HG03442 (cell line): ENCODE measurements around the gene GALM.
"Not testable (repeated sequence)": the region's sequence is repeated elsewhere in the genome, so short reads cannot be mapped to it uniquely, and the experiment has no call there.

Experiments used
- ATAC-seq: cut with Tn5 transposase; IDR thresholded peaks from one replicate; pipeline ENCODE4 v1.9.1; 2021; ENCODE audit warnings: mild to moderate bottlenecking, moderate library complexity; ENCODE audit not compliant: unreplicated experiment

Gene GALM

DNA sequence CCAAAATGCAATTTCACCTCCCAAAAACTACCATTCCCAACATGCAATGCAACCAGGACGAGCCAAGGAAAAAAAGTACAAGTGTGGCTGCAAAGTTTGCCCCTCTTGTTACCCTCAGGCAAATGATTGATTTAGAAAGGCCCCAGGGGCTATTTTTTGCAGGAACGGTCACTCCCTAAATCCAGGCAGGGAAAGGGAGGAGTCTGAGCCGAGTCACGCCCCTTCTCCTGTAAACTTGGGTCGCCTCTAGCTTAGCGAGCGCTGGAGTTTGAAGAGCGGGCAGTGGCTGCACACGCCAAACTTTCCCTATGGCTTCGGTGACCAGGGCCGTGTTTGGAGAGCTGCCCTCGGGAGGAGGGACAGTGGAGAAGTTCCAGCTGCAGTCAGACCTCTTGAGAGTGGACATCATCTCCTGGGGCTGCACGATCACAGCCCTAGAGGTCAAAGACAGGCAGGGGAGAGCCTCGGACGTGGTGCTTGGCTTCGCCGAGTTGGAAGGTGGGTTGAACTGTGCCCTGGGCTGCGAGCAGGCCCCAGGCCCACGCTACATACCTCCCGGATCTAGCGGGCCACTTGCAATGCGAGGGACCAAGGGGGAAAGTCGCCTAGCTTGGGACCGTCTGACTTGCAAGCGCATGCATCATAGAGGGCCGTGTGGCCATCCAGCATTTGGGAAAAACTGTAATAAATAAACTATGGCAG is at the start of gene GALM:
GALM (plus strand) TSS at position 261 of the 702 bp plus-strand sequence; CDS start at position 309, 48 bp downstream.
- no peak for ATAC-seq

DNA sequence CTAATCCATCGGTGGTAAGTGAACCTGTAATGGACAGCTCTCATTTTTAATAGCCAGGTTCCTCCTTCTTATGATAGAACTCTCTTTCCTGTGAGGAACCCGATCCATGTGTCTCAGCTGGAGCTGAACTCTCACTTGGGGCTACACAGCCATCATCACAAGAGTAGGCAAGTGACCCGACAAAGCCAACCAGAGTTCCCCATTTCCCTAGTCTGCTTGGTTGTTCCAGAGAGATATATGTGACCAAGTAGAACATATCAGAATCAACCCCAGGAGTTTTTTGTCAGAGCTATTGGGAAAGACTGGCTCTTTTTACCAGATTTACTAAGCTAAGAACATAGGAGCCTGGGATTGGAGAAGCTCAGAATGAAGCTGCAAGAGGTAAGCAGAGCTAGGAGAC is 48.6 kb upstream of the GALM start:
- no peak for ATAC-seq

DNA sequence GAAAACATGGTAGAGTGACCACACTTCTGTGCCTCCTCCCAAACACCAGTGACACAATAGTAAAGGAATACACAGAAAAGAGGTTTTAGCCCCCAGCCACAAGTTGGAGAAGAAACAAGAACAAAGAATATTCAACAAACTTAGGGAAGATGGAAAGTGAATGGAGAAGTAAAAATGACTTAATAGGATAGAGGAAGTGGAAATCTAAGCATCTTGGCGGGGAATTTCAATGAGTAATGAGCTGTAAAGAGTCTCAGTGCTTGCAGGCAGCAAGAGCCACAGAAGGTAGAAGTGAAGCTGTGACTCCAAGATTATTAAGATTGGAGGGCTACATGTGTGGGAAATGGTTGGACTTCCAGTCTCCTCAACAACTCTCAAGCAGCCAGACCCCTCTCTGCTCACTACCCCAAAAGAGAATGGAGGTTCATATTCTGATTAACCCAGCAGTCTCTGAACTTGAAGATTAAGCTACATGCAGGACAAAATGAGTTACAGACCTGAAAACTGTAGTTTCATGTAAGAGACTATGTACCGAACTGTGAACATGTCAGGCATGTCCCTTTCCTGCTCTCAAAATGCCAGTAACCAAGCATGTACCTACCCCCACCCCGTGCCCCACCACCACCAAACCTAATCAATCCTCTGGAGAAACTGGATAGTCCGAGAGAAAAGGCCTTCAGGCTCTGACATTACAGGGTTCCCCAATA is 46.3 kb upstream of the GALM start:
- peak; percentile 57 for ATAC-seq

DNA sequence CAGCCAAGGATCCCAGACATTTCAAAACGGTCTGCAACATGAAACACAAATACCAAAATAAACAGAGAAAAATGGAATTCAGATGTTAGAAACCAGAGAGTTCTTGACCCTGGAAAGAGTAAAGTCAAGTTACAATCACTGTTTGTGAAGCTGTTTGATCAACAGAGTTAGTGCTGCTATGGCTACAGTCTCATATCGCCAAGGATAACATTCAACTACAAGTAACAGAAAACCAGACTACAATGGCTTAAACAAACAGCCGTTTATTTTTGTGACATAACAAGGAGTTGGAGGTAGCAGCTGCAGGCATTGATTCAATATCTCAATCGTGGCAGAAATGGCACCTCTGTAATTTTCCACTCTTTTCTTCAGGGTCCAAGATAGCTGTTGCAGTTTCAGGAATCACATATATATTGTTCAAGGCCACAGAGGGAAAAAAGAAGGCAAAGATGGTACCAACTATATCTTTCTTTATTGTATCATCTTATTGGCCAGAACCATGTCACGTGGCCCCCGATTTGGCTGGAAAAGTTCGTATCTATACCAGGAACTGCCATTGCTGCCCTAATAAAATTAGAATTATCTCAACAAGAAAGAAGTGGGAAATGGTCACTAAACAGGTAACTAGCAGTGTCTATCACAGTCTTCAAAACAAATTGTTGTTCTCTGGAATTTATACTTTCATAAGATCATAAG is 45.5 kb upstream of the GALM start:
- no peak for ATAC-seq

DNA sequence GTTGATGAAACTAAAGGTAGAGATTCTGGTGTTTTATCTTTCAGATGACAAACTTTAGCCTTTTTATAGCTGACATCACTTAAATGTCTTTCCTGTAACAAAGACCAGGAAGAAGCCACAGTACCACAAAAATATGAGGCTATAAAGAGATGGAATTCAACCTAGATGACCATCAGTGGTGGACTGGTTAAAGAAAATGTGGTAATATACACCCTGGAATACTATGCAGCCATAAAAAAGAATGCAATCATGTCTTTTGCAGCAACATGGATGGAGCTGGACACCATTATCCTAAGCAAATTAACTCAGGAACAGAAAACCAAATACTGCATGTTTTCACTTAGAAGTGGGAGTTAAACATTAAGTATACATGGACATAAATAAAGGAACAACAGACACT is 44.9 kb upstream of the GALM start:
- no peak for ATAC-seq

DNA sequence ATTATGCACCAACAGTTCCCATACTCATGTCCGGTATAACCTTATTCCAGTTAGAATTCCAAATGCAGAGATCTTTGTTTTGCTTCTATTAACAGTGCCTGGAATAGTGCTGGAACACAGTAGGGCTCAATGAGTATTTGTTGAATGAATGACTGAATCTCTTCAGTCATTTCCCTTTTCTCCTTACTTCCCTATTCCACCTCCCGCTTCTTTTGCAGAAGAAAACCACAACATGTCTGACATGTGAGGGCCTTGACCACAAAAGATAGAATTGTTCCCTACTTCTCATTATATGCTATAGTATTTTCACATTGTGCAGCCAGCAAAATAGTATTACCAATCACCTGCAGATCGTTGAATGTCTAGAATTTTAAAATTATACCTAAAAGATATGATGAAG is 43.7 kb upstream of the GALM start:
- ATAC-seq, result no peak

DNA sequence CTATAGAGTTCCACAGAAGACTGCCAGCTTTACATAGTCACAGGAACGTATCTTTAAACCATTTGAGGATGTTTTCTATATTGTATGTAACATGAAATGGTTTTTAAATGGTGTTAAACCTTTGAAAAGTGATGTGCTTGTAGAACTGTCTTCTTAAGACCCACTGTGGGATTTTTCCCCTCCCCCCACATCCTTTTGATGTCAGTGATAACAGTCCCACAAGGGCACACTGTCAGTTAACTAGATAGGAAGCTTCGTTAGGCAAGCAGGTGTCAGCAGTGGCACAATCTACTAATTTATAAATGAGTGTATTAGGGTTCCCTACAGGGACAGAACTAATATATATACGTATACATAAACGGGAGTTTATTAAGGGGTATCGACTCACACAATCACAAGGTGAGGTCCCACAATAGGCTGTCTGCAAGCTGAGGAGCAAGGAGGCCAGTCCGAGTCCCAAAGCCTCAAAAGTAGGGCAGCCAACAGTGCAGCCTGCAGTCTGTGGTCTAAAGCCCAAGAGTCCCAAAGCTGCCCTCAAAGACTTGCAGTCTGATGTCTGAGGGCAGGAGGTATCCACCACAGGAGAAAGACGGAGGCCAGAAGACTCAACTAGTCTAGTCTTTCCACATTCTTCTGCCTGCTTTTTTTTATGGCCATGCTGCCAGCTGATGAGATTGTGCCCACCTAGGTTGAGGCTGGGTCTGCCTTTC is 39.4 kb upstream of the GALM start:
- ATAC-seq, result no peak

DNA sequence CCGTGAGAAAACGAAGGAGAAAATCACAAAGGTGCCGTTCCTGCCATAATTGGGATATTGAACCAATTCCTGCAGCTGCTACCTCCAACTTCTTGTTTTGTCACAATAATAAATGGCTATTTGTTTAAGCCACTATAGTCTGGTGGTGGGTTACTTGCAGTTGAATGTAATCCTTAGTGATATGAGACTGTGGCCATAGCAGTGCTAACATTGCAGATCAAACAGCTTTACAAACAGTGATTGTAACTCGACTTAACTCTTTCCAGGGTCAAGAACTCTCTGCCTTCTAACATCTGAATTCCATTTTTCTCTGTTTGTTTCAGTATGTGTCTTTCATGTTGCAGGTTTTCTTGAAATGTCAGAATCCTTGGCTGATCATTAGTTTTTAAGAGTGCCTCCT is 38.5 kb upstream of the GALM start:
- no peak for ATAC-seq

DNA sequence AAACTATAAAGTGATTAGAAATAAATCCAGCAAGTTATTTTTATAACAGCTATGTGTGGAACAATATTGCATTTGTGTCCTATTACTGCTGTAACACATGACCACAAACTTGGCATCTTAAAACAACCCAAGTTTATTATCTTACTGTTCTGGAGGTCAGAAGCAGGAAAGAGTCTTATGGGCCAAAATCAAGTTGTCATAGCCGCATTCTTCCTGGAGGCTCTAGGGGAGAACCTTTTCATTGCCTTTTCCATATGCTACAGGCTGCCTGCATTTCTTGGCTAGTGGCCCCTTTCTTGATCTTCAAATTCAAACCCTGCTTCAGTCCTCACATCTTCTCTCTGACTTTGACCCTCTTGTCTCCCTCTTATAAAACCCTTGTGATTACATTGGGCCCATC is 36.2 kb upstream of the GALM start:
- ATAC-seq, result no peak

DNA sequence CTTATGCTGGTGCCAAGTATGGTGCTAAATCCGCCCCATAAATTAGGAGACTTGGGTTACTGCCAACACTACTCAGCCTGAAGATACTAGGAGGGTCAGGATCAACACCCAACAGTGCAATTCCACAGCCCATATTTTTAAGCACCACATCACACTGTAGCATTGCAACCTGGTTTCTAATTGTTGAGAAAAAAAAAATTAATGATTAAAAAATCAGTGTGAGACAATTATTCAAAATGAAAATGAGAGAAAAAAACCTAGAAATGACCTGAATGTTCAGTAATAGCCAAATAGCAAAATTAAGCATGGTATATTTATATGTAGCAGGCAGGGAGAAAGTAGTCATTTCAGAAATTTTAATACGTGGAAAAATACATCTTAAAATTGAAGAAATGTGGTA is 33.9 kb upstream of the GALM start:
- ATAC-seq, result no peak

DNA sequence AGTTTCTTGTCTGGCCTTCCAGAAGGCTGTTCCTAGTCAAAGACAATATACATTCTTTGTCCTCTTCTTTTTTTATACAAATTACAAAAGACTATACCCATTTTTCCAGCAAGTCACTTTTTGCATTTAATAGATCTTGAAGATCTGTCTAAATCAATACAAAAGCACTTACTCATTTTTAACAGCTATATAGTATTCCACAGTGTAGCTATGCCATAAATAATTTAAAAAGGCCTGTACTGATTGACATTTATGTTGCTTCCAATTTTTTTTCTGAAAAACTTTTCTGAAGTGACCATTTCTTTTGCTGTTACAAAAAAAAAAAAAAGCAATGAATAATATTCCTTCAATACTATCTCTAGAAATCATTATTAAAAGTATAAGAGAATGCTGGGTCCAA is 32.9 kb upstream of the GALM start:
- no peak for ATAC-seq

DNA sequence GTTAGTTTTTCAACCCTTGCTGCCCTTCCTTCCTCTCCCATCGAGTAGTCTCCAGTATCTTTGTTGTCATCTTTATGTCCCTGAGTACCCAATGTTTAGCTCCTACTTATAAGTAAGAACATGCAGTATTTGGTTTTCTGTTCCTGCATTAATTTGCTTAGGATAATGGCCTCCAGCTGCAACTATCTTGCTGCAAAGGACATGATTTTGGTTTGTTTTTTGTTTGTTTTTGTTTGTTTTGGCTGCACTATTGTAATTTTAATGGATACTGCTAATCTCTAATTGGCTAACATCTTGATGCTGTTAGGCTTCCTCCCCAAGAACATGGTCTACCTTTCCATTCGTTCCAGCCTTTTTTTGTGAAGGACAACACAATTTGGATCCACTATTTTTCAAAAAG is 32.0 kb upstream of the GALM start:
- no peak for ATAC-seq

DNA sequence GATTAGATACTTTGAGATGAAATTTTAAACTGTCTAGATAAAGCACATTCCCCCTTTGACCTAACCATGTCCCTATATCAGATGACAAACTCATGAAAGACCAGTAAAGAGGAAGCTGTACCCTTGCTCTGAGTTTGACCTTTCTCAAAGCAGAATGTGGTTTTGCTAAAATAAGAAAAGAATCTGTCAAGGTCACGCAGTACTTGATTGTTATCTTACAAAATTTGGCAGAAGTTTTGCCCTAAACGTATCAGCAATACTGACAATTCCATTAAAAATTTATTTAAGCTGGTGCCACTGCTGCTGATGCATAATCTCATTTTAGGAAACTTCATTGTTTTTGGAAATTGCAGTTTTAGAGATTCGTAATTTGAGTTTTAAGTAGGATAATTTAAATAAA is 31.2 kb upstream of the GALM start:
- ATAC-seq, result peak; percentile 97

DNA sequence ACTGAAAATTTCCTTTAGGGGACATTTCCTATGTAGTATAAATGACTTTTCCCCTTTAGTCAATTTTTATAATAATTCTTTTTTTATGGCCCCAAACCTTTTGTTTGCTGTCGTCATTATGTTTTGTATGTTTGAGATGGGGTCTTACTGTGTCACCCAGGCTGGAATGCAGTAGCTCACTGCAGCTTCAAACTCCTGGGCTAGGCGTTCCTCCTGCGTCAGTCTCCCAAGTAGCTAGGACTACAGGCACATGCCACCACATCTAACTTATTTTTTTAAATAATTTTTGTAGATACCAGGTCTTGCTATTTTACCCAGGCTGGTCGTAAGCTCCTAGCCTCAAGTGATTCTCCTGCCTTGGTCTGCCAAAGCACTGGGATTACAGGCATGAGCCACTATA is 30.8 kb upstream of the GALM start:
- no peak for ATAC-seq

DNA sequence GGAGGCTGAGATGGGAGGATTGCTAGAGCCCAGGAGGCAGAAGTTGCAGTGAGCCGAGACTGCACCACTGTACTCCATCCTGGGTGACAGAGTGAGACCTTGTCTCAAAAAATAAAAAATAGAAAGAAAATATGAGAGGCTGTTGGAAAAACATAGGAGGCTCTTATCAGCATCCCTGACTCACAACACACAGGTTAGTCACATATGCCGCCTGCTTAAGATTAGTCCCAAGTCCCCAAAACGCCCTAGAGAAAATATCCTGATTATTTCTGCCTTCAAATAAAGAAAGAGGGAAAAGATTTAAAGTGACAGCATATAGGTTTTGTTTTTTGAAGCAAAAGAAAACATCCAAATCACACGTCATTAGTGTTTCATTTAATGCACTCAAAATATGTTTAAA is 29.8 kb upstream of the GALM start:
- ATAC-seq, result no peak

DNA sequence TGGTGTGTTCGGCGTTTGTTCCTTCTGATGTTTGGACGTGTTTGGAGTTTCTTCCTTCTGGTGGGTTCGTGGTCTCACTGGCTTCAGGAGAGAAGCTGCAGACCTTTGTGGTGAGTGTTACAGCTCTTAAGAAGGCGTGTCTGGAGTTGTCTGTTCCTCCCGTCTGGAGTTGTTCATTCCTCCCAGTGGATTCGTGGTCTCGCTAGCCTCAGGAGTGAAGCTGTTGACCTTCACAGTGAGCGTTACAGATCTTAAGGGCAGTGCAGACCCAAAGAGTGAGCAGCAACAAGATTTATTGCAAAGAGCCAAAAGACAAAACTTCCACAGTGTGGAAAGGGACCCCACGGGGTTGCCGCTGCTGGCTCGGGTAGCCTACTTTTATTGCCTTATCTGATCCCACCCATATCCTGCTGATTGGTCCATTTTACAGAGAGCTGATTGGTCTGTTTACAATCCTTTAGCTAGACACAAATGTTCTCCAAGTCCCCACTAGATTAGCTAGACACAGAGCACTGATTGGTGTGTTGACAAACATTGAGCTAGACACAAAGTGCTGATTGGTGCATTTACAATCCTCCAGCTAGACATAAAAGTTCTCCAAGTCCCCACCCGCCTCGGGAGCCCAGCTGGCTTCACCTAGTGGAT is 23.4 kb upstream of the GALM start:
- ATAC-seq, result not testable (repeated sequence)

DNA sequence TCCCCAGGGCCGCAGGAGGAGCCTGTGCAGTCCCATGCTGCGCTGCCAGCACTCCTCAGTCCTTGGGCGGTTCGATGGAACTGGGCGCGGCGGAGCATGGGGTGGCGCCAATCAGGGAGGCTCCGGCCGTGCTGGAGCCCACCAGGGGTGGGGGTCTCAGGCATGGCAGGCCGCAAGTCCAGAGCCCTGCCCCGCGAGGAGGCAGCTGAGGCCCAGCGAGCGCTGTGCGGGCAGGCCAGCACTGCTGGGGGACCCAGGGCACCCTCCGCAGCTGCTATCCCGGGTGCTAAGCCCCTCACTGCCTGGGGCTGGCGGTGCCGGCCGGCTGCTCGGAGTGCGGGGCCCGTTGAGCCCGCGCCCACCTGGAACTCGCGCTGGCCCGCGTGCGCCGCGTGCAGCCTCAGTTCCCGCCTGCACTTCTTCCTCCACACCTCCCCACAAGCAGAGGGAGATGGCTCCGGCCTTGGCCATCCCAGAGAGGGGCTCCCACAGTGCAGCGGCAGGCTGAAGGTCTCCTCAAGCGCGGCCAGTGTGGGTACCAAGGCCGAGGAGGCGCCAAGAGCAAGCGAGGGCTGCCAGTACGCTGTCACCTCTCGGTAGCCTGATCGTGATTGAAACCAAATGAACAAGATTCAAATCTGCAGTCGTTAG is 22.8 kb upstream of the GALM start:
- ATAC-seq, result no peak

DNA sequence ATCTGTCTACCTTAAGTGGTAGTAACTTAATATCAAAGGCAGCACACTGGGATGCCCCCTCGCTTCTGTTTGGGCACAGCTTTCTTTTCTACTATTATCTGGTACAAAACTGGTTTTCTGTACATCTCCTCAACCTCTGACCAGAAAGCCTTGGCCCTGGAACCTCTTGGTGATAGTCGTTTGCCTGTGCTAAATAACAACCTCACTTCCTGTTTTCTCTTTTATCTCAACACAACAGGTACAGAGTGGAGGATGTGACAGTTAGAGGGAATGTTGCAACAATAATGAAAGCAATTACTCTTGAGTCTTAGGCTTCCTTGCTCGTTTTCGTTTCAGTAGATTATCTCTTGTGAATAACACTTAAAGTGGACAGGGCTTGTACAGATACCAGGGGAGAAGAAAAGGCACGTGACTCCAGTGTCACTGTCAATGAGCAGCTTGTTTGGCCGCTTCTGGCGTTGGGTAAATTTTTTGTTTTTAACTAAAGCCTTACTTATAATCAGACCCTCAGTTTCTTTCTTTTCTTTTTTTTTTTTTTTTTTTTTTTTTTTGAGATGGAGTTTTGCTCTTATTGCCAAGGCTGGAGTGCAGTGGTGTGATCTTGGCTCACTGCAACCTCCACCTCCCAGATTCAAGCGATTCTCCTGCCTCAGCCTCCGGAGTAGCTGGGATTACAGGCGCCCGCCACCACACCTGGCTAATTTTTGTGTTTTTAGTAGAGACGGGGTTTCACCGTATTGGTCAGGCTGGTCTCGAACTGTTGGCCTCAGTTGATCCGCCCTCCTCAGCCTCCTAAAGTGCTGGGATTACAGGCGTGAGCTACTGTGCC is 22.0 kb upstream of the GALM start:
- not testable (repeated sequence) for ATAC-seq

DNA sequence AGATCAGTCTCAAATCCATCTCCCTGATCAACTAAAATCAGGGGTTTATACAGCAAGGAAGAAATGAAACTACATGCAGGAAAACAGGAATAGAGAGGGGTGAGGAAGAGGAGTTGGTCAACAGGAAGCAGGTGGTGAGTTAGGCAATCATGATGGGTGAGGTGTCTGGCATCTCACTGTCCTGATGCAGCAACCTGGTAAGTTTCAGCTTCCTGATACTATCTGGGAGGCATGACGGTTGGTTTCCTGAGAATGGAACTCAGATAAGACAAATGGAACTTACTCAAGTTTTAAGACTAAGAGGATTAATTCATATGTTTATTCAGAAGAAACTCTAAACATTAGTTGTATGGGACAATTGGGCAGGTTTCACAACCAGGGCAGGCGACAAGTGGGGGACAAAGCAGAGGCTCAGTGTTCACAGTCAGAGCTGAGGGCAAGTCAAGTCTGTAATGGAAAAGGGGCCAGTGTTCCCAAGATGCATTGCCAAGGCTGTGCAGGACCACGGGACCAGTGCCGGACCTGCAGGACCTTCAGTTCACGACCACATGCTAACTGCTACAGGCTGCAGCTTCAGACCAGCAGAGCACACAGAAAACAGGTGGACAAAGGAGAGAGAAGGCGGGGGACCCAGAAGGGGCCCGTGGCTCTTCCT is 17.7 kb upstream of the GALM start:
- ATAC-seq, result no peak
